Endothelial cell of umbilical vein (primary cell): ENCODE results near the gene TSPAN31. TPM values are rescaled to one million over a fixed set of nuclear protein-coding genes. Genes with fewer than 3 reads are reported as not detected.

Experiments
- BruUV-seq: library from RNA; stranded (reverse); fragments of 400-500 nt; replicated peaks from 2 replicates; lab custom pipeline; 2021; lab: Mats Ljungman, UMichigan
- CTCF ChIA-PET: fragments of 300-600, 350-600 bp; sonication (Branson Sonifier 250); formaldehyde crosslinking; loops from one replicate; lab custom pipeline; 2021; ENCODE audit warnings: antibody characterized with exemption, inconsistent platforms; lab: Charles Lee
- POLR2A ChIA-PET: fragments of 300-600, 350-600 bp; sonication (Branson Sonifier 250); formaldehyde crosslinking; loops from one replicate; lab custom pipeline; 2021; ENCODE audit warnings: antibody characterized with exemption, inconsistent platforms; lab: Charles Lee
- DNase-seq: peaks from one replicate; pipeline ENCODE4 v3.0.0-alpha.2; 2011; ENCODE audit warnings: low read depth, low spot score
- FAIRE-seq: peaks from 2 replicates; lab custom pipeline; 2011; peaks lifted over from hg19 to GRCh38; lab: Jason Lieb, UNC
- H2AFZ ChIP-seq: 2 replicates; pipeline ENCODE4 v1.6.0; 2012; ENCODE audit warnings: low read depth, low read length, control low read depth, inconsistent platforms
- H3K27ac ChIP-seq: 2 replicates; pipeline ENCODE4 v1.5.1; 2011; ENCODE audit warnings: low read depth, mild to moderate bottlenecking, control low read depth, low read length, moderate library complexity; ENCODE audit not compliant: insufficient read depth
- H3K27me3 ChIP-seq, 2 experiments: 2 replicates each; pipeline versions ENCODE4 v1.6.0 to v1.6.1; 2011; ENCODE audit warnings: low read length in 2 of 2, mixed read lengths in 1 of 2; ENCODE audit not compliant: control insufficient read depth in 2 of 2, insufficient read depth in 2 of 2
- H3K36me3 ChIP-seq, 2 experiments: 2 replicates in 1 of 2; 3 replicates in 1 of 2; pipeline ENCODE4 v1.5.1; 2011; ENCODE audit warnings: low read length in 2 of 2, mild to moderate bottlenecking in 1 of 2, moderate library complexity in 1 of 2; ENCODE audit not compliant: control insufficient read depth in 2 of 2, insufficient read depth in 2 of 2; ENCODE audit errors: extremely low read depth in 1 of 2
- H3K4me1 ChIP-seq: 3 replicates; pipeline ENCODE4 v1.5.1; 2011; ENCODE audit warnings: mild to moderate bottlenecking, low read length; ENCODE audit not compliant: control insufficient read depth, insufficient read depth; ENCODE audit errors: extremely low read depth
- H3K4me2 ChIP-seq: 2 replicates; pipeline ENCODE4 v1.6.1; 2011; ENCODE audit warnings: low read length, control low read depth, mixed read lengths; ENCODE audit not compliant: insufficient read depth
- H3K4me3 ChIP-seq, 3 experiments: fragments of 200-600 bp in 1 of 3; sonication (generic), shearing (Covaris generic) in 1 of 3; replicated peaks in 1 of 3; 2 replicates each; pipeline ENCODE4 v1.5.1; 2011 to 2016; ENCODE audit warnings: control low read depth in 3 of 3, low read length in 3 of 3, mild to moderate bottlenecking in 2 of 3, inconsistent platforms in 1 of 3, low read depth in 1 of 3, moderate library complexity in 1 of 3; ENCODE audit not compliant: insufficient read depth in 1 of 3
- H3K79me2 ChIP-seq: 2 replicates; pipeline ENCODE4 v1.6.0; 2012; ENCODE audit warnings: low read length, inconsistent platforms; ENCODE audit not compliant: control insufficient read depth, insufficient read depth
- H3K9ac ChIP-seq: replicated peaks from 2 replicates; pipeline ENCODE3; 2011; ENCODE audit warnings: low read length, control low read depth; ENCODE audit not compliant: insufficient read depth; ENCODE audit errors: extremely low read depth
- H3K9me1 ChIP-seq: replicated peaks from 3 replicates; pipeline ENCODE4 v1.6.0; 2011; ENCODE audit warnings: mild to moderate bottlenecking, low read length; ENCODE audit not compliant: control insufficient read depth, insufficient read depth; ENCODE audit errors: extremely low read depth
- H3K9me3 ChIP-seq: replicated peaks from 2 replicates; pipeline ENCODE4 v1.5.1; 2012; ENCODE audit warnings: low read length, inconsistent platforms; ENCODE audit not compliant: control insufficient read depth, insufficient read depth
- H4K20me1 ChIP-seq: replicated peaks from 2 replicates; pipeline ENCODE3; 2011; ENCODE audit warnings: mild to moderate bottlenecking, low read length; ENCODE audit not compliant: control insufficient read depth, insufficient read depth; ENCODE audit errors: extremely low read depth
- CTCF ChIP-seq, 2 donors: IDR thresholded peaks; 1 replicate in 1 of 2; 2 replicates in 1 of 2; pipeline ENCODE4 v1.5.1; 2011; ENCODE audit warnings: low read length in 2 of 2, mild to moderate bottlenecking in 2 of 2, moderate library complexity in 2 of 2, control low read depth in 1 of 2, inconsistent platforms in 1 of 2, low read depth in 1 of 2; ENCODE audit not compliant: insufficient read depth in 1 of 2; ENCODE audit errors: extremely low read depth in 1 of 2
- EZH2 ChIP-seq: IDR thresholded peaks from 2 replicates; pipeline ENCODE4 v1.6.1; 2012; ENCODE audit warnings: borderline replicate concordance, low read depth, mild to moderate bottlenecking, moderate library complexity, low read length, inconsistent platforms; ENCODE audit not compliant: severe bottlenecking
- FOS ChIP-seq: IDR thresholded peaks from 2 replicates; pipeline ENCODE4 v1.6.1; 2011; ENCODE audit warnings: mild to moderate bottlenecking, low read length, moderate library complexity, borderline replicate concordance; ENCODE audit not compliant: insufficient read depth
- GATA2 ChIP-seq: IDR thresholded peaks from 2 replicates; pipeline ENCODE4 v1.7.0; 2011; ENCODE audit warnings: low read depth, mild to moderate bottlenecking, moderate library complexity, mixed read lengths, low read length; ENCODE audit not compliant: insufficient read length, insufficient read depth
- JUN ChIP-seq: IDR thresholded peaks from 2 replicates; pipeline ENCODE4 v1.6.1; 2011; ENCODE audit warnings: borderline replicate concordance, low read depth; ENCODE audit not compliant: insufficient read length, insufficient read depth
- MAX ChIP-seq: IDR thresholded peaks from 2 replicates; pipeline ENCODE4 v1.6.1; 2011; ENCODE audit not compliant: insufficient read depth, insufficient read length
- MYC ChIP-seq: IDR thresholded peaks from one replicate; pipeline ENCODE4 v1.6.1; 2011; ENCODE audit warnings: mild to moderate bottlenecking, low read depth, low read length
- POLR2A ChIP-seq: IDR thresholded peaks from 2 replicates; pipeline ENCODE4 v1.6.1; 2012; ENCODE audit warnings: low read depth, mild to moderate bottlenecking, control low read depth, low read length
- POLR2AphosphoS5 ChIP-seq: IDR thresholded peaks from 2 replicates; pipeline ENCODE4 v1.6.1; 2012; ENCODE audit warnings: low read depth, mild to moderate bottlenecking, control low read depth, low read length, moderate library complexity; ENCODE audit not compliant: insufficient read depth
- dilution Hi-C: fragments of 300-500 bp; cut with MboI; formaldehyde crosslinking; loops from one replicate; pipeline ENCODE4 v1.15.0; 2019; ENCODE audit warnings: low sequenced_read_pairs; ENCODE audit not compliant: extremely low pct_ligation_motif_present
- intact Hi-C: fragments of 100-400 bp; cut with micrococcal nuclease; formaldehyde crosslinking; loops from one replicate; pipeline ENCODE4 v1.10.0; 2022
- polyA plus RNA-seq, 4 experiments: library from polyadenylated mRNA; depleted of rRNA in 3 of 4; stranded (reverse) in 3 of 4; unstranded in 1 of 4; fragments of >200 nt; gene quantifications; 2 replicates each; pipeline versions ENCODE4 v1.2.1 to v1.2.3, GENCODE V29; 2011 to 2012; ENCODE audit warnings: missing spikeins in 1 of 4
- total RNA-seq: library from RNA; stranded (reverse); gene quantifications from 2 replicates; pipeline ENCODE4 v1.2.3, GENCODE V29; 2021

Gene TSPAN31
- total and polyA plus RNA-seq, 2 donors (not counting 3 experiments of a cell fraction or from before 2014, with no cell fraction given), result 15.0 to 43.9 TPM

- intact Hi-C loops, result no loop called here
- POLR2A ChIA-PET, result no interaction called here
Observed at GRCh38 chr12:57707250-57707649, 37.6 kb upstream of the TSPAN31 start.

More at GRCh38 chr12:57707250-57707649, 37.6 kb upstream of the TSPAN31 start:
- Histone ChIP-seq H3K27me3 (no peaks in the 10 kb centered on the region), H3K9ac (no peak overlapping the region), H3K4me1 (no peaks in the 10 kb centered on the region), H3K36me3 (peaks cover 0 to 2% of the 10 kb centered on the region in 2 experiments), H3K9me3 (no peaks in the 10 kb centered on the region), H3K79me2 (no peaks in the 10 kb centered on the region), H3K4me2 (no peak overlapping the region), H3K27ac (no peak overlapping the region), H3K4me3 (no peak overlapping the region), H3K9me1 (no peaks in the 10 kb centered on the region), H2AFZ (no peak overlapping the region), H4K20me1 (no peaks in the 10 kb centered on the region)
- dilution Hi-C loops, result no loop called here
- TF ChIP-seq MYC (no peak), FOS (no peak), JUN (no peak), CTCF (IDR thresholded peaks at IDR 0.05; ENCODE audit: extremely low read depth in 1 of 2, insufficient read depth in 1 of 2, low read depth in 1 of 2, low read length in 2 of 2) (no peak), MAX (no peak), POLR2A (no peak), GATA2 (no peak), POLR2AphosphoS5 (no peak), EZH2 (no peak)
- no peak for FAIRE-seq
- no peak for DNase-seq
- BruUV-seq, result no TSS peak
- CTCF ChIA-PET, result interaction anchor here (0.7 kb wide), 1 partner anchor 19 kb away, joined by 3 read pairs; no protein-coding TSS in a partner anchor
